CD4-positive, alpha-beta T cell treated with Interleukin-4 for 1 hour (primary cell): Measurements from ENCODE around the gene NTNG2.

Experiments used
- DNase-seq, 2 donors: peaks; one replicate each; pipeline ENCODE4 v3.0.0-alpha.2; 2020 to 2022

Gene NTNG2

GRCh38 chr9:132147331-132147730, 14.5 kb upstream of the NTNG2 start:
- no peak for DNase-seq

- no peak for DNase-seq
These were observed 14.0 kb upstream of the NTNG2 start for GRCh38 chr9:132147839-132148238.

GRCh38 chr9:132150256-132150655, 11.6 kb upstream of the NTNG2 start:
- no peak for DNase-seq

GRCh38 chr9:132151118-132151517, 10.7 kb upstream of the NTNG2 start:
- no peak for DNase-seq

GRCh38 chr9:132152231-132152630, 9.6 kb upstream of the NTNG2 start:
- DNase-seq = no peak

GRCh38 chr9:132154863-132155567, 6.8 kb upstream of the NTNG2 start:
- DNase-seq = no peak

GRCh38 chr9:132155568-132155895, 6.3 kb upstream of the NTNG2 start:
- no peak for DNase-seq

- DNase-seq = no peak
These were observed 5.6 kb upstream of the NTNG2 start for GRCh38 chr9:132156262-132156661.

- DNase-seq = no peak
These were observed 4.3 kb upstream of the NTNG2 start for GRCh38 chr9:132157347-132158116.

- peak; percentile 69 to 73 for DNase-seq
These were observed 786 bp upstream of the NTNG2 start for GRCh38 chr9:132160802-132161742.

GRCh38 chr9:132162764-132163456, 1.1 kb downstream of the NTNG2 start:
- no peak for DNase-seq

GRCh38 chr9:132163457-132163875, 1.6 kb downstream of the NTNG2 start:
- no peak for DNase-seq

- no peak for DNase-seq
These were observed 2.2 kb downstream of the NTNG2 start for GRCh38 chr9:132163876-132164603.

GRCh38 chr9:132164604-132165362, 2.9 kb downstream of the NTNG2 start:
- no peak for DNase-seq

GRCh38 chr9:132166599-132166998, 4.7 kb downstream of the NTNG2 start:
- DNase-seq = no peak

GRCh38 chr9:132167192-132167591, 5.3 kb downstream of the NTNG2 start:
- no peak for DNase-seq

- DNase-seq = no peak
These were observed 6.5 kb downstream of the NTNG2 start for GRCh38 chr9:132168347-132168746.

GRCh38 chr9:132168851-132169250, 7.0 kb downstream of the NTNG2 start:
- DNase-seq = no peak

- peak; percentile 46 to 47 for DNase-seq
These were observed 8.0 kb downstream of the NTNG2 start for GRCh38 chr9:132169672-132170392.

- no peak for DNase-seq
These were observed 9.8 kb downstream of the NTNG2 start for GRCh38 chr9:132171702-132172101.

- DNase-seq = no peak
These were observed 10.3 kb downstream of the NTNG2 start for GRCh38 chr9:132172185-132172584.
